ENCODE results near the gene JAKMIP1. TPM values are rescaled to one million over a fixed set of nuclear protein-coding genes. Genes with fewer than 3 reads are reported as not detected.

The JAKMIP1 gene
- total and polyA plus RNA-seq, 4 donors = 0.08 to 0.46 (median 0.22) TPM

GRCh38 chr4:6065934-6066590, 134.3 kb downstream of the JAKMIP1 start:
- Histone ChIP-seq H3K27ac (ENCODE audit: low read depth in 1 of 2, low read length in 1 of 2) (no peak overlapping the region), H3K9me3 (ENCODE audit: control insufficient read depth in 4 of 4, insufficient read depth in 3 of 4, low read length in 3 of 4) (peaks cover 0 to 13% (median 0%) of the 10 kb centered on the region in 4 donors), H3K27me3 (ENCODE audit: control insufficient read depth in 3 of 3, insufficient read depth in 3 of 3, low read length in 2 of 3) (peaks cover 0 to 6% (median 0%) of the 10 kb centered on the region in 3 donors), H3K9ac (ENCODE audit: insufficient read depth in 1 of 2, low read length in 2 of 2) (no peak overlapping the region), H3K4me3 (no peak overlapping the region), H3K4me1 (ENCODE audit: control insufficient read depth in 5 of 5, insufficient read depth in 5 of 5, low read length in 5 of 5) (no peaks in the 10 kb centered on the region), H3K36me3 (ENCODE audit: control insufficient read depth in 4 of 4, insufficient read depth in 4 of 4, low read length in 4 of 4) (no peaks in the 10 kb centered on the region)
- no peak for TF ChIP-seq CTCF (IDR thresholded peaks at IDR 0.05; ENCODE audit: control extremely low read depth, extremely low read depth)
- ATAC-seq (ENCODE audit: insufficient read depth, low FRiP score) (no peak), DNase-seq (no peak)
- 79% methylated on average over 10 of the region's 10 CpGs for WGBS, 2 donors

- no peaks in the 10 kb centered on the region for H3K36me3 ChIP-seq (ENCODE audit: control insufficient read depth in 4 of 4, insufficient read depth in 4 of 4, low read length in 4 of 4)
- H3K4me1 ChIP-seq (ENCODE audit: control insufficient read depth in 5 of 5, insufficient read depth in 5 of 5, low read length in 5 of 5) = no peaks in the 10 kb centered on the region
- H3K4me3 ChIP-seq = no peak overlapping the region
- ATAC-seq (ENCODE audit: insufficient read depth, low FRiP score) (no peak), DNase-seq (no peak)
- H3K9ac ChIP-seq (ENCODE audit: insufficient read depth in 1 of 2, low read length in 2 of 2) = no peak overlapping the region
- WGBS, 2 donors = 89 to 92% methylated on average over 5 of the region's 5 CpGs
- no peak overlapping the region for H3K27ac ChIP-seq (ENCODE audit: low read depth in 1 of 2, low read length in 1 of 2)
- peaks cover 0 to 6% (median 0%) of the 10 kb centered on the region in 3 donors for H3K27me3 ChIP-seq (ENCODE audit: control insufficient read depth in 3 of 3, insufficient read depth in 3 of 3, low read length in 2 of 3)
- H3K9me3 ChIP-seq (ENCODE audit: control insufficient read depth in 4 of 4, insufficient read depth in 3 of 4, low read length in 3 of 4) = peaks cover 0 to 16% (median 1%) of the 10 kb centered on the region in 4 donors
- no peak for TF ChIP-seq CTCF (IDR thresholded peaks at IDR 0.05; ENCODE audit: control extremely low read depth, extremely low read depth)
Observed at GRCh38 chr4:6065166-6065565, 135.2 kb downstream of the JAKMIP1 start.

- 61 to 73% methylated on average over 7 of the region's 7 CpGs for WGBS, 2 donors
- H3K9me3 ChIP-seq (ENCODE audit: control insufficient read depth in 4 of 4, insufficient read depth in 3 of 4, low read length in 3 of 4) = peaks cover 0 to 22% (median 4%) of the 10 kb centered on the region in 4 donors
- H3K36me3 ChIP-seq (ENCODE audit: control insufficient read depth in 4 of 4, insufficient read depth in 4 of 4, low read length in 4 of 4) = no peaks in the 10 kb centered on the region
- no peak overlapping the region for H3K27ac ChIP-seq (ENCODE audit: low read depth in 1 of 2, low read length in 1 of 2)
- H3K27me3 ChIP-seq (ENCODE audit: control insufficient read depth in 3 of 3, insufficient read depth in 3 of 3, low read length in 2 of 3) = peaks cover 0 to 6% (median 0%) of the 10 kb centered on the region in 3 donors
- no peak overlapping the region for H3K4me3 ChIP-seq
- ATAC-seq (ENCODE audit: insufficient read depth, low FRiP score) (no peak), DNase-seq (no peak)
- no peaks in the 10 kb centered on the region for H3K4me1 ChIP-seq (ENCODE audit: control insufficient read depth in 5 of 5, insufficient read depth in 5 of 5, low read length in 5 of 5)
- no peak overlapping the region for H3K9ac ChIP-seq (ENCODE audit: insufficient read depth in 1 of 2, low read length in 2 of 2)
- no peak for TF ChIP-seq CTCF (IDR thresholded peaks at IDR 0.05; ENCODE audit: control extremely low read depth, extremely low read depth)
Observed at GRCh38 chr4:6064383-6064782, 136.0 kb downstream of the JAKMIP1 start.
